Measurements from ENCODE around the gene ADGRG6.

- no peak for TF ChIP-seq CTCF (conservative IDR thresholded peaks at IDR 0.05 in 1 of 2, IDR thresholded peaks at IDR 0.05 in 1 of 2; ENCODE audit: extremely low read depth in 1 of 2, insufficient read depth in 1 of 2, low read depth in 1 of 2, low read length in 2 of 2)
- no peak for TF ChIP-seq EZH2 (IDR thresholded peaks at IDR 0.05; ENCODE audit: borderline replicate concordance, low read length)
Observed at GRCh38 chr6:142413111-142413510, 111.3 kb downstream of the ADGRG6 start.
